ENCODE data around the gene YY1AP1. TPM values are rescaled to one million over a fixed set of nuclear protein-coding genes. Genes with fewer than 3 reads are reported as not detected.
A peak's percentile ranks its signal among the peaks of the same experiment; 100 is the strongest.
"Not testable (repeated sequence)": the region's sequence is repeated elsewhere in the genome, so short reads cannot be mapped to it uniquely, and the experiment has no call there.

YY1AP1 gene
- total RNA-seq, 4 donors from 2014 or later: 37.8 to 91.6 (median 63.5) TPM

GRCh38 chr1:155691992-155692528 is 3.5 kb upstream of the YY1AP1 start:
- Histone ChIP-seq H3K27ac (no peak overlapping the region), H3K4me3 (no peak overlapping the region), H3K27me3 (no peaks in the 10 kb centered on the region), H3K4me1 (peaks cover 14 to 43% (median 15%) of the 10 kb centered on the region in 3 donors), H3K9me3 (peaks cover 0 to 4% (median 0%) of the 10 kb centered on the region in 3 donors), H3K36me3 (peaks cover 0 to 24% (median 0%) of the 10 kb centered on the region in 3 donors)
- intact Hi-C loops (cut with DNase I): no loop called here
- DNase-seq: no peak
- 94 to 97% methylated on average over 8 of the region's 8 CpGs for WGBS, 2 donors
- TF ChIP-seq CTCF (IDR thresholded peaks at IDR 0.05) (no peak), POLR2A (IDR thresholded peaks at IDR 0.05) (no peak)

GRCh38 chr1:155689081-155689607 is 570 bp upstream of the YY1AP1 start, which contains the start of gene DAP3:
TSS of gene DAP3 (plus strand) at chr1:155689091. CDS start at chr1:155709780, 20,689 bp downstream.
- DNase-seq; H3K27me3 ChIP-seq; intact Hi-C loops (cut with DNase I); H3K9me3 ChIP-seq: not testable (repeated sequence)
- Histone ChIP-seq H3K36me3 (peaks cover 0 to 24% (median 0%) of the 10 kb centered on the region in 3 donors), H3K4me1 (peaks cover 13 to 51% (median 30%) of the 10 kb centered on the region in 3 donors), H3K4me3 (peak within 1 kb of the TSS; percentile 91 to 99 (median 93)), H3K27ac (peak within 1 kb of the TSS; percentile 95 to 99 (median 98))
- 1% methylated on average over 15 to 17 of the region's 28 CpGs for WGBS, 2 donors
- TF ChIP-seq POLR2A (IDR thresholded peaks at IDR 0.05): peak in 1 of 4 donors; percentile 22

GRCh38 chr1:155687705-155688323 is 760 bp downstream of the YY1AP1 start:
- intact Hi-C loops (cut with DNase I); H3K9me3 ChIP-seq; H3K27me3 ChIP-seq; DNase-seq: not testable (repeated sequence)
- Histone ChIP-seq H3K27ac (peak overlapping the region; percentile 95 to 99 (median 98)), H3K4me3 (peak overlapping the region; percentile 91 to 99 (median 93)), H3K36me3 (peaks cover 0 to 27% (median 0%) of the 10 kb centered on the region in 3 donors), H3K4me1 (peaks cover 13 to 60% (median 34%) of the 10 kb centered on the region in 3 donors)
- 0% methylated on average over 5 to 8 of the region's 35 CpGs for WGBS, 2 donors

DNA sequence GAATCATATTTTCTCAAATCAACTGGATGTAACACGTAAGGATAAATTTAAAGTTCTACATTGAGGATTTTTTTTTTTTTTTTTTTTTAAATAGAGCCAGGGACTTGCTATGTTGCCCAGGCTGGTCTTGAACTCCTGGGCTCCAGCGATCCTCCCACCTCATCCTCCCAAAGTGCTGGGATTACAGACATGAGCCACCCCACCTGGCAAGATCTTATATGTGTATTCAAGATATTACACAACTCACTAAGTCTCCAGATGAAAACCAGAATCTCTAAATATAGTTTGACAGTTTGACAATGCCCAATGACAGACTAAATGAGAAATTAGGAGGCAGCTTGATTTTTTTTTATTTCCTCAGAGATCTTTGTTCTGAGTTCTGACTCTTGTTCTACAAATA is 6.8 kb downstream of the YY1AP1 start:
- no peak for DNase-seq
- peaks cover 5 to 51% (median 26%) of the 10 kb centered on the region in 3 donors for H3K4me1 ChIP-seq
- no peaks in the 10 kb centered on the region for H3K9me3 ChIP-seq
- WGBS, 2 donors: 79 to 80% methylated on average over 2 of the region's 2 CpGs
- intact Hi-C loops (cut with DNase I): no loop called here
- H3K4me3 ChIP-seq: no peak overlapping the region
- no peak overlapping the region for H3K27ac ChIP-seq
- H3K36me3 ChIP-seq: peaks cover 0 to 50% (median 15%) of the 10 kb centered on the region in 3 donors
- no peaks in the 10 kb centered on the region for H3K27me3 ChIP-seq
- no peak for TF ChIP-seq POLR2A (IDR thresholded peaks at IDR 0.05)
- TF ChIP-seq CTCF (IDR thresholded peaks at IDR 0.05): no peak

- no peaks in the 10 kb centered on the region for H3K27me3 ChIP-seq
- peaks cover 3 to 62% (median 27%) of the 10 kb centered on the region in 3 donors for H3K36me3 ChIP-seq
- H3K4me3 ChIP-seq: no peak overlapping the region
- TF ChIP-seq POLR2A (IDR thresholded peaks at IDR 0.05) (no peak), CTCF (IDR thresholded peaks at IDR 0.05) (no peak)
- 90% methylated on average over 6 of the region's 6 CpGs for WGBS, 2 donors
- peaks cover 0 to 39% (median 16%) of the 10 kb centered on the region in 3 donors for H3K4me1 ChIP-seq
- intact Hi-C loops (cut with DNase I): no loop called here
- DNase-seq: no peak
- no peak overlapping the region for H3K27ac ChIP-seq
- no peaks in the 10 kb centered on the region for H3K9me3 ChIP-seq
Observed at GRCh38 chr1:155680531-155680930, 8.0 kb downstream of the YY1AP1 start.

DNA sequence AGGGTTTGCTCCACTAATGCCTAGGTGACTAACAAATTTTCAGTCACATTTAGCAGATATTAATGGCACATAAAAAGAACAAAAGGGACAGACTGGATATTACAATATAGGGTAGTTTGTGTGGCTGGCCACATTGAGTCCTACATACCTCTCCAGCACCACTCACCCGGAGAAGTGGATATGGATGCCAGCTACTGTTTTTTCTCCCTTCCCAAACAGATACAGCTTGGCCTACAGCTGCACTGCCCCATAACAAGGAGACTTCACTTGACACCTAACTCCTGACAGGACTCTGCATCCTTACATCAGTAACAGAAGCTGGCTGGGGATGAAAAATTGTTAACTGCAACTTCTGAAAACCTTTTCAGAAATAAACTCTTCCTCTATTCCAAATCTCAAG is 9.6 kb downstream of the YY1AP1 start:
- H3K27me3 ChIP-seq; intact Hi-C loops (cut with DNase I); H3K27ac ChIP-seq; H3K9me3 ChIP-seq; H3K4me3 ChIP-seq; DNase-seq: not testable (repeated sequence)
- peaks cover 4 to 78% (median 43%) of the 10 kb centered on the region in 3 donors for H3K36me3 ChIP-seq
- 60 to 88% methylated on average over 1 of the region's 1 CpG for WGBS, 2 donors
- H3K4me1 ChIP-seq: peaks cover 0 to 24% (median 3%) of the 10 kb centered on the region in 3 donors

Measured in esophagus squamous epithelium (tissue), 5 donors.